ENCODE data around the gene MCTP1. TPM values are rescaled to one million over a fixed set of nuclear protein-coding genes. Genes with fewer than 3 reads are reported as not detected.

Gene MCTP1
- total RNA-seq, 1 donor from 2014 or later: 1.7 TPM

GRCh38 chr5:94698197-94698596 is 586.7 kb downstream of the MCTP1 start:
- peaks cover 1% of the 10 kb centered on the region for H3K4me1 Mint-ChIP-seq
- DNase-seq (ENCODE audit: low read depth, low spot score): no peak
- no peaks in the 10 kb centered on the region for H3K9me3 Mint-ChIP-seq
- H3K36me3 Mint-ChIP-seq (ENCODE audit: low read depth): peaks cover 11% of the 10 kb centered on the region
- H3K27ac Mint-ChIP-seq (ENCODE audit: unreplicated experiment): no peak overlapping the region
- TF ChIP-seq, protein P1, sequence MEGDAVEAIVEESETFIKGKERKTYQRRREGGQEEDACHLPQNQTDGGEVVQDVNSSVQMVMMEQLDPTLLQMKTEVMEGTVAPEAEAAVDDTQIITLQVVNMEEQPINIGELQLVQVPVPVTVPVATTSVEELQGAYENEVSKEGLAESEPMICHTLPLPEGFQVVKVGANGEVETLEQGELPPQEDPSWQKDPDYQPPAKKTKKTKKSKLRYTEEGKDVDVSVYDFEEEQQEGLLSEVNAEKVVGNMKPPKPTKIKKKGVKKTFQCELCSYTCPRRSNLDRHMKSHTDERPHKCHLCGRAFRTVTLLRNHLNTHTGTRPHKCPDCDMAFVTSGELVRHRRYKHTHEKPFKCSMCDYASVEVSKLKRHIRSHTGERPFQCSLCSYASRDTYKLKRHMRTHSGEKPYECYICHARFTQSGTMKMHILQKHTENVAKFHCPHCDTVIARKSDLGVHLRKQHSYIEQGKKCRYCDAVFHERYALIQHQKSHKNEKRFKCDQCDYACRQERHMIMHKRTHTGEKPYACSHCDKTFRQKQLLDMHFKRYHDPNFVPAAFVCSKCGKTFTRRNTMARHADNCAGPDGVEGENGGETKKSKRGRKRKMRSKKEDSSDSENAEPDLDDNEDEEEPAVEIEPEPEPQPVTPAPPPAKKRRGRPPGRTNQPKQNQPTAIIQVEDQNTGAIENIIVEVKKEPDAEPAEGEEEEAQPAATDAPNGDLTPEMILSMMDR (conservative IDR thresholded peaks at IDR 0.05): no peak
- no peaks in the 10 kb centered on the region for H3K27me3 Mint-ChIP-seq (ENCODE audit: low read depth)
- no peak overlapping the region for H3K4me3 Mint-ChIP-seq

- Mint-ChIP-seq H3K36me3 (ENCODE audit: low read depth) (no peaks in the 10 kb centered on the region), H3K27ac (ENCODE audit: unreplicated experiment) (no peak overlapping the region), H3K4me1 (peaks cover 24% of the 10 kb centered on the region), H3K4me3 (no peak overlapping the region), H3K27me3 (ENCODE audit: low read depth) (no peaks in the 10 kb centered on the region), H3K9me3 (no peaks in the 10 kb centered on the region)
- no peak for DNase-seq (ENCODE audit: low read depth, low spot score)
- TF ChIP-seq, protein P1 (conservative IDR thresholded peaks at IDR 0.05): no peak
Observed at GRCh38 chr5:94694671-94695070, 590.2 kb downstream of the MCTP1 start.

DNA sequence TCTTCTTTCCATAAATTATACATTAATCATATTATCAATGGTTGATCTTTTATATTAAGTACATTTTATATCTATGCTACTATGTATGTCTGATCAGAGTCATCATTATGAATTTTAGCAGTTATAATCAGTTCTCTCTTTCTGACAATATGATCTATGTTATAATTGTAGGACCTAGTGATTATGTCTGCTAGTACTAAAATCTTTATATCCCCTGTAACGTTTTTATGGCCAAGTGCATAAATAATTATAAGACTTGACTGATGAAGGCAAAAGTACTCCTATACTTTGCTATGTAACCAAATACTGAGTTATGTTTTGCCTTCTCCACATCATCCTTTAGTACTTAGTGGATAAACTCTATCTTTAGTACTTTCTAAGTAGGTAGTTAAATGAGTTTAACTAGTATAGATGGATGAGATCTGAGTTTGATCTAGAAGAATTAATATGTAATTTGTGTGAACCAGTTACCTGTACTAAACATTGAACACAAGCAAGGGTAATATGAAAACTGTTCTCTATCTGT is 591.0 kb downstream of the MCTP1 start:
- Mint-ChIP-seq H3K4me1 (peaks cover 26% of the 10 kb centered on the region), H3K36me3 (ENCODE audit: low read depth) (no peaks in the 10 kb centered on the region), H3K27ac (ENCODE audit: unreplicated experiment) (no peak overlapping the region), H3K27me3 (ENCODE audit: low read depth) (no peaks in the 10 kb centered on the region), H3K4me3 (no peak overlapping the region), H3K9me3 (no peaks in the 10 kb centered on the region)
- TF ChIP-seq, protein P1 (conservative IDR thresholded peaks at IDR 0.05): no peak
- no peak for DNase-seq (ENCODE audit: low read depth, low spot score)

DNA sequence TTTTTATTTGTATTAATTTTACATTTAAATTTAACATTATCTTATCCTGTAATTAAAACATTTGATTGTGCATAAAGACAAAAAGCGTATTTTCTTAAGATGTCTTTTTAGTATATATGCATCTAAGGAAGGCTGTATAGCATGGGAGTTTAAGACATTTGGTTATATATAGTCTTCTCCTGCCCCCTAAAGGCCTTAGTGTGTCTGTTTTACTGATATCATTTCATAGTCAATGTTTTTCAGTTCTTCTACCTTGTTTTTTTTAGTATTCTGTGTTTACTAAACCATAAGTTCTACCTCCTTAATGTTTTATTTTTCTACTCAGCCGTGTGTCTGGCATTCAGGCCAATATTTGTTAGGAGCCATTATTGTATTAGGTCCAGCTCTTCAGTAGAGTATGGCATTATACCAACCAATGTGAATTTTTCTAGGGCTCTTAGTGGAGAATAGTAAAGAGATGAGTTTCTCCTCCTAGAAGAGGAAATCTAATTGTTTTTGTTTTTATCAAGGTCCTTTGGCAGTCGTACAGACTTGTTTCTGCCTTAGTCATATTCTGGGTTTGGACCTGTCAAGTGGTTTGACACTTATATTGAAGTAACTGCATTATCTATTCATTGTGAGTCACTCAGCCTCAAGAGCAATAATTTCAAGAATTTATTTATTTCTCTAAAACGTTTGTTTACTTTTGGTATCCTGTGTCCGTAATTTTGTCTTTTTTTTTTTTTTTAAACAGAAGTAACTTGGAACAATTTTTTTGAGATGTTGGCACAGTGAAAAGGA is 591.7 kb downstream of the MCTP1 start:
- no peak overlapping the region for H3K4me3 Mint-ChIP-seq
- H3K27me3 Mint-ChIP-seq (ENCODE audit: low read depth): no peaks in the 10 kb centered on the region
- peaks cover 26% of the 10 kb centered on the region for H3K4me1 Mint-ChIP-seq
- DNase-seq (ENCODE audit: low read depth, low spot score): no peak
- H3K9me3 Mint-ChIP-seq: no peaks in the 10 kb centered on the region
- H3K27ac Mint-ChIP-seq (ENCODE audit: unreplicated experiment): no peak overlapping the region
- H3K36me3 Mint-ChIP-seq (ENCODE audit: low read depth): no peaks in the 10 kb centered on the region
- TF ChIP-seq, protein P1 (conservative IDR thresholded peaks at IDR 0.05): peak; percentile 64

GRCh38 chr5:94692581-94692980 is 592.3 kb downstream of the MCTP1 start:
- TF ChIP-seq, protein P1 (conservative IDR thresholded peaks at IDR 0.05): no peak
- H3K4me1 Mint-ChIP-seq: peaks cover 26% of the 10 kb centered on the region
- H3K27ac Mint-ChIP-seq (ENCODE audit: unreplicated experiment): peak overlapping the region; percentile 54
- H3K27me3 Mint-ChIP-seq (ENCODE audit: low read depth): no peaks in the 10 kb centered on the region
- no peaks in the 10 kb centered on the region for H3K9me3 Mint-ChIP-seq
- no peaks in the 10 kb centered on the region for H3K36me3 Mint-ChIP-seq (ENCODE audit: low read depth)
- H3K4me3 Mint-ChIP-seq: no peak overlapping the region
- DNase-seq (ENCODE audit: low read depth, low spot score): no peak

Data from neural crest cell (in vitro differentiated cells).